Subcutaneous adipose tissue (tissue), 4 donors: Measurements from ENCODE around the gene TMEM86A. TPM values are rescaled to one million over a fixed set of nuclear protein-coding genes. Genes with fewer than 3 reads are reported as not detected.

Experiments used
- CTCF ChIP-seq: fragments of 450-650 bp; IDR thresholded peaks from one replicate; pipeline ENCODE4 v1.5.1; 2016; ENCODE audit warnings: low read depth, mild to moderate bottlenecking, control low read depth, antibody characterized with exemption, moderate library complexity
- total RNA-seq, 4 donors: library from RNA; depleted of rRNA; stranded (reverse); fragments of >200 nt; gene quantifications; one replicate each; pipeline ENCODE4 v1.1.0, GENCODE V29; 2016

TMEM86A gene
- total RNA-seq, 4 donors from 2014 or later, result 3.4 to 16.1 (median 10.1) TPM

DNA sequence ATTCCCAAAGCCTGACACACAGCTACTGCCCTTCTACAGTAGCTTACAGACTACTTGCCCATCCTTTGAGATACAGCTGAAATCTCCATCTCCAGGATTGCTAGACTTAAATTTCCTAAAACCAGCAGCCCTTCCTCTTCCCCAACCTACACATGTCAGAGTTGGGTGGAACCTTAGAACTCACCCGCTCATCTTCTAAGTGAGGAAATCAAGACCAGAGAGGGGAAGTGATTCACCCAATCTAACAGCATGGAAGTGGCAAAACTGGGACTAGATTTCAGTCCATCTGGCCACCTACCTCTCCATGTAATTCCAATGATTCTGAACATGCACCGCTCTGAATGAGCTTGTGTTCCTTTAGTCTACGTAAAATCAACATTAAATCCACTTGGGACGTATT, 1.0 kb upstream of the TMEM86A start:
- TF ChIP-seq CTCF, result no peak

GRCh38 chr11:18699269-18699596, 654 bp downstream of the TMEM86A start:
- no peak for TF ChIP-seq CTCF

GRCh38 chr11:18699848-18700261, 1.3 kb downstream of the TMEM86A start:
- no peak for TF ChIP-seq CTCF

DNA sequence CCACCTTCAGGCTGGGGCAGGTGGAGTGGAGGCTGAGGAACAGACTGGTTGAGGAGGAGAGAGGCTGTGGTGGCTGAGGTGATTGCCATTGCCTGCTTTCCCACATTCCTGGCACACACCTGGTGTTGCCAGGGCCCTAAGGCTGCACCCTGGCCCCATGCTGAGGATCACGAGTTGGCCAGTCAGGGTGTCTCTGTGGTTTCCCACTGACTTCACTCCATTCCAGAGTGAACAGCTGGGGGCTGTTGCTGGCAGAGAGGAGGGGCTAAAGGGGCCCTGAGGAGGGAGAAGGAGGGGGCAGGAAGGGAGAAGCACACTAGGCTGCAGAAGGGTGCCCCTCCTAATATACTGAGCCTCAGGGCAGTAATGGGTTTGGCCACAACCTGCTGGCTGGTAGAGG, 1.8 kb downstream of the TMEM86A start:
- no peak for TF ChIP-seq CTCF

DNA sequence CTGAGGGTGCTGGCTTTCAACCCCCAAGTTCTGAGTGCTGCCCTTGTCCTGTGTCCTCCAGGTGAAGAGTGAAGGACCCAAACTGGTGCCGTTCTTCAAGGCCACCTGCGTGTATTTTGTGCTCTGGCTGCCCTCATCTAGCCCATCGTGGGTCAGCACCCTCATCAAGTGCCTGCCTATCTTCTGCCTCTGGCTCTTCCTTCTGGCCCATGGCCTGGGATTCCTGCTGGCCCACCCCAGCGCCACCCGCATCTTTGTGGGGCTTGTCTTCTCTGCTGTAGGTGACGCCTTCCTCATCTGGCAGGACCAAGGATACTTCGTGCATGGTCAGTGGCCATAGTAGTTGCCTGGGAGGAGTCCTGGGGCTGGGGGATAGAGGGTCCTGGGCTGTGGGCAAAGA, 2.3 kb downstream of the TMEM86A start:
- no peak for TF ChIP-seq CTCF

- TF ChIP-seq CTCF, result no peak
Observed at GRCh38 chr11:18701614-18702216, 3.1 kb downstream of the TMEM86A start.

- TF ChIP-seq CTCF, result no peak
Observed at GRCh38 chr11:18703001-18703763, 4.6 kb downstream of the TMEM86A start.
